Neuronal stem cell (in vitro differentiated cells): Measurements from ENCODE around the gene UGT1A5.
A peak's percentile ranks its signal among the peaks of the same experiment; 100 is the strongest.

ENCODE experiments used
- DNase-seq: peaks from one replicate; pipeline ENCODE4 v3.0.0-alpha.2; 2013; ENCODE audit warnings: low spot score
- H2AFZ ChIP-seq: one replicate; pipeline ENCODE4 v1.6.1; 2013; ENCODE audit warnings: mild to moderate bottlenecking, low read length, inconsistent platforms
- H2AK5ac ChIP-seq: 2 replicates; pipeline ENCODE4 v1.6.1; 2013; ENCODE audit warnings: low read depth, mild to moderate bottlenecking, inconsistent platforms, low read length, moderate library complexity, mixed read lengths
- H2BK120ac ChIP-seq: 2 replicates; pipeline ENCODE4 v1.6.1; 2013; ENCODE audit warnings: low read depth, mild to moderate bottlenecking, inconsistent platforms, low read length, moderate library complexity, mixed read lengths
- H2BK12ac ChIP-seq: one replicate; pipeline ENCODE4 v1.6.1; 2013; ENCODE audit warnings: low read length, inconsistent platforms
- H2BK15ac ChIP-seq: 2 replicates; pipeline ENCODE4 v1.6.1; 2013; ENCODE audit warnings: mild to moderate bottlenecking, low read length, inconsistent platforms, mixed read lengths
- H2BK5ac ChIP-seq: one replicate; pipeline ENCODE4 v1.6.1; 2013; ENCODE audit warnings: inconsistent platforms, mild to moderate bottlenecking, low read length, moderate library complexity
- H3K14ac ChIP-seq: one replicate; pipeline ENCODE4 v1.6.1; 2013; ENCODE audit warnings: low read length, inconsistent platforms
- H3K18ac ChIP-seq: 2 replicates; pipeline ENCODE4 v1.6.1; 2013; ENCODE audit warnings: low read length, inconsistent platforms
- H3K23ac ChIP-seq: 2 replicates; pipeline ENCODE4 v1.6.1; 2013; ENCODE audit warnings: low read depth, mild to moderate bottlenecking, mixed read lengths, low read length, inconsistent platforms; ENCODE audit not compliant: poor library complexity
- H3K27ac ChIP-seq: replicated peaks from 3 replicates; pipeline ENCODE4 v1.5.1; 2013; ENCODE audit warnings: low read length, inconsistent platforms
- H3K27me3 ChIP-seq, 3 experiments: 2 replicates each; pipeline ENCODE4 v1.6.1; 2013; ENCODE audit warnings: low read length in 3 of 3, mild to moderate bottlenecking in 2 of 3, inconsistent platforms in 1 of 3, low read depth in 1 of 3, mixed read lengths in 1 of 3, moderate library complexity in 1 of 3; ENCODE audit not compliant: control insufficient read depth in 3 of 3, insufficient read depth in 3 of 3
- H3K36me3 ChIP-seq, 2 donors: replicated peaks in 1 of 2; 2 replicates each; pipeline ENCODE4 v1.6.1; 2013; ENCODE audit warnings: low read length in 2 of 2; ENCODE audit not compliant: control insufficient read depth in 2 of 2, insufficient read depth in 2 of 2
- H3K4ac ChIP-seq: 2 replicates; pipeline ENCODE4 v1.6.1; 2013; ENCODE audit warnings: inconsistent platforms, mild to moderate bottlenecking, low read length, moderate library complexity
- H3K4me1 ChIP-seq, 2 donors: 1 replicate in 1 of 2; 2 replicates in 1 of 2; pipeline ENCODE4 v1.6.1; 2013; ENCODE audit warnings: low read length in 2 of 2, low read depth in 1 of 2; ENCODE audit not compliant: control insufficient read depth in 2 of 2, insufficient read depth in 1 of 2
- H3K4me2 ChIP-seq: one replicate; pipeline ENCODE4 v1.6.1; 2013; ENCODE audit warnings: mild to moderate bottlenecking, low read length, inconsistent platforms; ENCODE audit not compliant: insufficient read depth, poor library complexity, severe bottlenecking
- H3K4me3 ChIP-seq, 2 donors: 2 replicates each; pipeline ENCODE4 v1.5.1; 2013; ENCODE audit warnings: low read length in 2 of 2, mild to moderate bottlenecking in 2 of 2, inconsistent platforms in 1 of 2, moderate library complexity in 1 of 2
- H3K79me1 ChIP-seq: one replicate; pipeline ENCODE4 v1.6.1; 2013; ENCODE audit warnings: low read depth, mild to moderate bottlenecking, inconsistent platforms, low read length, moderate library complexity
- H3K9ac ChIP-seq: one replicate; pipeline ENCODE4 v1.6.1; 2013; ENCODE audit warnings: mild to moderate bottlenecking, low read depth, low read length, inconsistent platforms; ENCODE audit not compliant: poor library complexity
- H3K9me3 ChIP-seq, 2 donors: replicated peaks in 1 of 2; 2 replicates each; pipeline versions ENCODE3 to v1.6.1; 2013; ENCODE audit warnings: low read length in 2 of 2, mild to moderate bottlenecking in 2 of 2, inconsistent platforms in 1 of 2, low read depth in 1 of 2, mixed read lengths in 1 of 2, moderate library complexity in 1 of 2; ENCODE audit not compliant: control insufficient read depth in 2 of 2, insufficient read depth in 1 of 2
- H4K8ac ChIP-seq: one replicate; pipeline ENCODE4 v1.6.1; 2013; ENCODE audit warnings: low read depth, mild to moderate bottlenecking, inconsistent platforms, low read length, moderate library complexity
- H4K91ac ChIP-seq: one replicate; pipeline ENCODE4 v1.6.1; 2013; ENCODE audit warnings: low read length, low read depth, mild to moderate bottlenecking, inconsistent platforms; ENCODE audit not compliant: poor library complexity
- WGBS, 2 donors: extraction: QIAGEN DNeasy Blood & Tissue Kit; methylation state at CpG; one replicate each; pipeline ENCODE4 v1.1.7; 2013; ENCODE audit warnings: missing lambda C conversion rate in 2 of 2, mixed read lengths in 1 of 2; ENCODE audit not compliant: insufficient read length in 2 of 2, insufficient replicate concordance in 1 of 2; ENCODE audit errors: extremely low coverage in 2 of 2; 5-methylcytosine and 5-hydroxymethylcytosine counted together

Gene UGT1A5

DNA sequence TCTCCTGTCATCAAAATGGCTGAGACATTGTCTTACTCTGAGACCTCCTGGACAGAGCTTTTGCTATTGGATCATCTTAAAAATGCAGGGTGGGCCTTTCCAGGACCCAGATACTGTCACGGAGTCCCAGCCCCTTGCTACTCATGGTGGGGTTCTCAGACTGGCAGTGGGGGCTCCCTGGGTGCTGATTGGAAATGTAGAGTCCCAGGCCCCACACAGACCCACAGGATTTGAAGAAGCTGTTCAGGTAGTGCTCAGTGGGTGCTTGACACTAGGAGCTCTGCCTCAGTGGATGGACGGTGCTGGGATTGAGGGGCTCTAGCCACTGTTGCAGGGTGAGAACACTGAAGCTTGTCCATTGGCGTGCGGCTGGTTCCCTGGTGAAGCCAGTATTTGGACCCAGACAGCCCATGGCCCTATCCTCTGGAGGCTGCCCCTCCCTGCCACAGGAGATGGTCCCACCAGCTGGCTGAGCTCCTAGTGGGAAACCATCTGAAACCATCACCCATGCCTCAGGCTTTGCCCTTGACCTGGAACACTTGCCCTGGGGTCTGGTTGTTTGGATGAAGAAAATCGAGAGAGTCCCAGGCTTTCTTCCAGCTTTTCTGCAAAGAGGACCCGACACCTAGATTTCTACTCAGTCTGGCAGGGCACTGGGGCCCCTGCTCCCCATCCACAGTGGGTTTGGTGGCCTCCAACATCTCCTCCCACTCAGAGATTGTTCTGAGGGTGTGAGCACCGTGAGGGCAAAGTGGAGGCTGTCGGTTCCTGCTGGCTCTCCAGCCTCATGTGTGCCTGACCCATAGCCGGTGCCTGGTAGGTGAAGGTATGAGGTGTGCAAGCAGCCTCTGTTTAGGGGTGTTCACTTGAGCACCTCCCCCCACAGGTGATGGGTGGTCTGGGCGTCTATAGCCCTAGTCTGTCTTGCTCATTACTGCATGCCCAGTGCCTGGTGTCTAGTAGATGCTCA, 95.5 kb downstream of the UGT1A5 start:
- WGBS, 2 donors = no CpG with 5 or more reads among the region's 10 CpGs
- no peak overlapping the region for H4K91ac ChIP-seq
- no peak overlapping the region for H2AFZ ChIP-seq
- peak overlapping the region; percentile 15 for H3K9ac ChIP-seq
- H3K4me2 ChIP-seq = no peak overlapping the region
- H3K18ac ChIP-seq = peak overlapping the region; percentile 53
- H3K23ac ChIP-seq = no peak overlapping the region
- no peak overlapping the region for H3K4ac ChIP-seq
- no peaks in the 10 kb centered on the region for H3K4me1 ChIP-seq
- DNase-seq = no peak
- no peaks in the 10 kb centered on the region for H3K79me1 ChIP-seq
- peak overlapping the region in 1 of 2 donors; percentile 53 for H3K4me3 ChIP-seq
- H3K27me3 ChIP-seq = peaks cover 0 to 15% (median 0%) of the 10 kb centered on the region in 3 experiments
- no peak overlapping the region for H2BK5ac ChIP-seq
- H3K27ac ChIP-seq = no peak overlapping the region
- H3K9me3 ChIP-seq = peaks cover 0 to 2% of the 10 kb centered on the region in 2 donors
- no peak overlapping the region for H2BK15ac ChIP-seq
- H2AK5ac ChIP-seq = peak overlapping the region; percentile 86
- H2BK12ac ChIP-seq = no peak overlapping the region
- no peak overlapping the region for H3K14ac ChIP-seq
- H4K8ac ChIP-seq = no peak overlapping the region
- H2BK120ac ChIP-seq = no peak overlapping the region
- no peaks in the 10 kb centered on the region for H3K36me3 ChIP-seq

DNA sequence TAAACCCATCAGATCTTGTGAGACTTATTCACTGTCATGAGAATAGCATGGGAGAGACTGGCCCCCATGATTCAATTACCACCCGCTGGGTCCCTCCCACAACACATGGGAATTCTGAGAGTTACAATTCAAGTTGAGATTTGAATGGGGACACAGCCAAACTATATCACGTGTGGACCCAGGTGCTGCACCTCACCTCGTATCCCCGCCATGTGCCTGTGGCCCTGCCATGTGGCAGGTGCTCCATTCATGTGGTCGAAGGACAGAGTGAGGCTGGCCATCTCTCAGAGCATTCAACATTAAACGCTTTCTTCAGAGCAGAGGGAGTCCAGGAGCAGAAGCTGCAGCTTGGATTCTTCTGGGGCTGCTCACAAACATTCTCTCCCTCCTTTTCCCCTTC, 97.7 kb downstream of the UGT1A5 start:
- no peak overlapping the region for H3K4ac ChIP-seq
- H3K36me3 ChIP-seq = no peaks in the 10 kb centered on the region
- no peak overlapping the region for H2BK5ac ChIP-seq
- peaks cover 0 to 6% (median 0%) of the 10 kb centered on the region in 3 experiments for H3K27me3 ChIP-seq
- DNase-seq = no peak
- no peak overlapping the region for H3K27ac ChIP-seq
- H3K14ac ChIP-seq = no peak overlapping the region
- WGBS, 2 donors = no CpG with 5 or more reads among the region's 6 CpGs
- H2BK15ac ChIP-seq = no peak overlapping the region
- no peak overlapping the region for H4K91ac ChIP-seq
- no peak overlapping the region for H4K8ac ChIP-seq
- no peak overlapping the region for H3K9ac ChIP-seq
- no peak overlapping the region for H2BK120ac ChIP-seq
- no peaks in the 10 kb centered on the region for H3K4me1 ChIP-seq
- no peak overlapping the region for H3K18ac ChIP-seq
- no peaks in the 10 kb centered on the region for H3K9me3 ChIP-seq
- H2AFZ ChIP-seq = no peak overlapping the region
- no peak overlapping the region for H3K4me2 ChIP-seq
- no peak overlapping the region for H3K23ac ChIP-seq
- H2AK5ac ChIP-seq = no peak overlapping the region
- H3K79me1 ChIP-seq = no peaks in the 10 kb centered on the region
- no peak overlapping the region for H2BK12ac ChIP-seq
- H3K4me3 ChIP-seq = no peak overlapping the region

DNA sequence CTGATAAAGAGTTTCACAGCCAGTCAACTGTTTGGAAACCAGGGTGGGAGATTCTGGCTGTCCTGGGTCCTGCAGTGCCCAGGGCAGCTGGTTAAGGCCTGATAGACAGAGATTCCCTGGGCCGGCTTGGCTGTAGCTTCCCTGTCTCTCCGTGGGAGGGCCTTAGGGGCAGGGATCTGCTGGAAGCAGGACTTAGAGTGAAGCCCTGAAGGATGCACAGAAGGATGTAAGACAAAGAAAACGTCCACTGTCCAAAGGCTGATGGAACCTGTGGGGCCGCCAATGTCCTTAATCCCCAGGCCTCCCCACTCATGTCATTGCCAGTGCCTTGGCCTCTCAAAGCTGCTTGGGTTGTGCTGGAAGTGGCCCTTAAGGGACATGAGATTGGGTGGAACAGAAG, 98.4 kb downstream of the UGT1A5 start:
- DNase-seq = no peak
- Histone ChIP-seq H3K4ac (no peak overlapping the region), H3K18ac (no peak overlapping the region), H3K36me3 (no peaks in the 10 kb centered on the region), H2BK5ac (no peak overlapping the region), H2BK12ac (no peak overlapping the region), H2BK120ac (no peak overlapping the region), H3K4me1 (no peaks in the 10 kb centered on the region), H3K4me2 (no peak overlapping the region), H3K27me3 (peaks cover 0 to 6% (median 0%) of the 10 kb centered on the region in 3 experiments), H2AFZ (no peak overlapping the region), H3K23ac (no peak overlapping the region), H2AK5ac (peak overlapping the region; percentile 63), H4K91ac (no peak overlapping the region), H3K14ac (no peak overlapping the region), H3K79me1 (no peaks in the 10 kb centered on the region), H3K4me3 (no peak overlapping the region), H2BK15ac (no peak overlapping the region), H3K27ac (no peak overlapping the region), H3K9me3 (no peaks in the 10 kb centered on the region), H4K8ac (no peak overlapping the region), H3K9ac (no peak overlapping the region)
- no CpG with 5 or more reads among the region's 4 CpGs for WGBS, 2 donors

DNA sequence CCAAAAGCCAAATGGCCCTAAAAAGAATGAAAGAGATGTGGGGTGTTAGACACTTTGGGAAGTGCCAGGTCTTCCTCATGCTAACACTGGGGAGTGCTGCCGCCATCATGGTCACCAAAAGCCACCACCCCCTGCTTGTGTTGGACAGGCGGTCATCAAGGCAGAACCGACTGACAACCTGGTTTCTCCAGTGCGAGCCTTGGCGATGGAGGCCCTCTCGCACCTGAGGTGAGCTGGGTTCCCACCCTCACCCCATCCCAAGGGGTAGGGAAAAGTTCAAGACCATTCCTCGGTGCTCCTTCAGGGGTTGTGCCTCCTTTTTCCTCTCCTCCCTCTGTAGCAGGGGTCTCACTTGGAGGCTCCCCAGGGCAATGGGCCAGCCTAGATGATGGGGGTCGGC, 99.0 kb downstream of the UGT1A5 start:
- Histone ChIP-seq H3K4me1 (no peaks in the 10 kb centered on the region), H3K36me3 (no peaks in the 10 kb centered on the region), H3K23ac (no peak overlapping the region), H4K91ac (no peak overlapping the region), H2BK120ac (no peak overlapping the region), H4K8ac (no peak overlapping the region), H3K14ac (no peak overlapping the region), H2BK5ac (no peak overlapping the region), H2AK5ac (peak overlapping the region; percentile 63), H2BK15ac (no peak overlapping the region), H3K79me1 (no peaks in the 10 kb centered on the region), H3K4me2 (no peak overlapping the region), H3K9ac (no peak overlapping the region), H3K27me3 (peaks cover 0 to 6% (median 0%) of the 10 kb centered on the region in 3 experiments), H3K4me3 (no peak overlapping the region), H3K18ac (no peak overlapping the region), H3K9me3 (no peaks in the 10 kb centered on the region), H2BK12ac (no peak overlapping the region), H3K27ac (no peak overlapping the region), H3K4ac (no peak overlapping the region), H2AFZ (no peak overlapping the region)
- WGBS, 2 donors = no CpG with 5 or more reads among the region's 8 CpGs
- DNase-seq = no peak
